LNCaP clone FGC (cell line): ENCODE results near the gene COL6A2.

Source experiments
- DNase-seq: peaks from one replicate; pipeline ENCODE4 v3.0.0-alpha.2; 2011; ENCODE audit warnings: low read depth
- H3K4me3 ChIP-seq: 2 replicates; pipeline ENCODE4 v1.5.1; 2011; ENCODE audit warnings: mild to moderate bottlenecking, low read depth, low read length, control low read depth
- CTCF ChIP-seq: IDR thresholded peaks from 2 replicates; pipeline ENCODE4 v1.5.1; 2012; ENCODE audit warnings: mild to moderate bottlenecking; ENCODE audit not compliant: control insufficient read depth, insufficient read depth; ENCODE audit errors: extremely low read depth

The COL6A2 gene

GRCh38 chr21:46065215-46065913 lies 32.5 kb upstream of the COL6A2 start:
- no peak for TF ChIP-seq CTCF
- no peak overlapping the region for H3K4me3 ChIP-seq
- no peak for DNase-seq

- DNase-seq = no peak
- no peak for TF ChIP-seq CTCF
- no peak overlapping the region for H3K4me3 ChIP-seq
These were observed 31.9 kb upstream of the COL6A2 start for GRCh38 chr21:46065914-46066551.

- no peak for TF ChIP-seq CTCF
- H3K4me3 ChIP-seq = no peak overlapping the region
- DNase-seq = no peak
These were observed 31.2 kb upstream of the COL6A2 start for GRCh38 chr21:46066591-46067331.

GRCh38 chr21:46067505-46068201 lies 30.3 kb upstream of the COL6A2 start:
- no peak overlapping the region for H3K4me3 ChIP-seq
- no peak for DNase-seq
- TF ChIP-seq CTCF = no peak

GRCh38 chr21:46068516-46069079 lies 29.3 kb upstream of the COL6A2 start:
- DNase-seq = no peak
- no peak for TF ChIP-seq CTCF

GRCh38 chr21:46069166-46069565 lies 28.7 kb upstream of the COL6A2 start:
- no peak for TF ChIP-seq CTCF
- no peak for DNase-seq
- no peak overlapping the region for H3K4me3 ChIP-seq

More at GRCh38 chr21:46068516-46069079, 29.3 kb upstream of the COL6A2 start:
- no peak overlapping the region for H3K4me3 ChIP-seq
